T47D (cell line): ENCODE data around the gene NRDC.
"Not testable (repeated sequence)": the region's sequence is repeated elsewhere in the genome, so short reads cannot be mapped to it uniquely, and the experiment has no call there.

Experiments used
- DNase-seq, 2 experiments: peaks; one replicate each; pipeline versions ENCODE4 v3.0.0 to v3.0.0-alpha.2; 2011 to 2012; ENCODE audit warnings: low read depth in 1 of 2, low spot score in 1 of 2
- JUND ChIP-seq: IDR thresholded peaks from 2 replicates; pipeline ENCODE4 v1.6.1; 2012; ENCODE audit warnings: low read depth
- in situ Hi-C: cut with HindIII; loops from 2 replicates; pipeline ENCODE4 v1.10.0; 2016; ENCODE audit warnings: low sequenced_read_pairs, low pct_unique_long_range_greater_than_20kb

Gene NRDC

DNA sequence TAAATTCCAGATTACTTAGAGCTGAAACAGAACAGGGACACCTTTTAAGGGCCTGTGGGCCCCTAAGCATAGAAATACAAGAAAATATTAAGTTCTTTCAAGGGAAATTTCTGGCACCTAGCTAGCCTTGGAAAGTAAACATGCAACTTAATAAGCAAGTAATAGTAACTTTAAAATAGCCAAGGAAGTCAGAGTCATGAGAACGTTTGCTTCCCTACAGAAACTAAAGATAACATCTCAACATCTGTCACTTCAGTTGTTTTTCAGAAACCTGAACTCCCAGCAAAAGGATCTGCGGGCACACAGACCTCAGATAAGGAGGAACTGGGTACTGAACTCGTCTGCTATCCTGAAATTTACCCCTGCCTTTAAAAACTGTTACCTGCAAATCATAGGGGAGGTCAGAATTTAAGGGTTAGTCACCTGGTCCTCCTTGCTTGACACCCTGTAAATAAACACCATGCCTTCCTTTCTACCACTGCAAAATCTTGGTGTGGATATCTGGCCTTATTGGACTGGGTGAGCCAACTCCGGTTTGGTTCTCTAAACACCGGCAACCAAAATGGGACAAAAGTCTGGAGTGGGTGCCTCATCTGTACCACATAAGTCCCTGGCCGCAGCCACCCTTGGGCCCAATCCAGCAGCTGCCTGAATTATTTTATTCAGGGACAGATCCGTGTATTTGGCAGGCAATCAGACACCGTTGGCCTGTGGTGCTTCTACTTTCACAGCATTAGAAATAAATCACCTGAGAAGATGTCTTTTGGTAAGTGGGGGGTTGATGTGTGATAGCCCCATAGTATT is 27.9 kb downstream of the NRDC start:
- no peak for DNase-seq
- no peak for TF ChIP-seq JUND
- in situ Hi-C loops = no loop called here

- in situ Hi-C loops = no loop called here
- no peak for TF ChIP-seq JUND
- DNase-seq = no peak
Observed at GRCh38 chr1:51847294-51847920, 31.1 kb downstream of the NRDC start.

DNA sequence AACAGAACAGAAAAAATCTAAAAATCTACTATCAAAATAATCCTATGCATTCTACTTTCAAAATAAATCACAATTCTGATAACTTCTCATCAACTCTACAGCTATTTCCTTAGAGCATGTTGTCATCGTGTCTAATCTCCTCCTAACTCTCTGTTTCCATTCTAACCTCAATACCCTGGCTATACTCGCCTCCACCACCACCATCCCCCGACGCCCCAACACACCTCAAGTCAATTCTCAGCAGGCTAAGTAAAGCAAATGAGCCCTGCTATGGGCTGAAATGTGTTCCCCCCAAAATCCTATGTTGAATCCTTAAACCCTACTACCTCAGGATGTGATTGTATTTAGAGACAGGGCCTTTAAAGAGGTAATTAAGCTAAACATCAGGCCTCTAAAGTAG is 34.6 kb downstream of the NRDC start:
- in situ Hi-C loops = no loop called here
- DNase-seq = no peak
- no peak for TF ChIP-seq JUND

GRCh38 chr1:51842261-51842660 is 36.3 kb downstream of the NRDC start:
- no peak for TF ChIP-seq JUND
- DNase-seq = peak in 1 of 2 experiments; percentile 23
- in situ Hi-C loops = no loop called here

DNA sequence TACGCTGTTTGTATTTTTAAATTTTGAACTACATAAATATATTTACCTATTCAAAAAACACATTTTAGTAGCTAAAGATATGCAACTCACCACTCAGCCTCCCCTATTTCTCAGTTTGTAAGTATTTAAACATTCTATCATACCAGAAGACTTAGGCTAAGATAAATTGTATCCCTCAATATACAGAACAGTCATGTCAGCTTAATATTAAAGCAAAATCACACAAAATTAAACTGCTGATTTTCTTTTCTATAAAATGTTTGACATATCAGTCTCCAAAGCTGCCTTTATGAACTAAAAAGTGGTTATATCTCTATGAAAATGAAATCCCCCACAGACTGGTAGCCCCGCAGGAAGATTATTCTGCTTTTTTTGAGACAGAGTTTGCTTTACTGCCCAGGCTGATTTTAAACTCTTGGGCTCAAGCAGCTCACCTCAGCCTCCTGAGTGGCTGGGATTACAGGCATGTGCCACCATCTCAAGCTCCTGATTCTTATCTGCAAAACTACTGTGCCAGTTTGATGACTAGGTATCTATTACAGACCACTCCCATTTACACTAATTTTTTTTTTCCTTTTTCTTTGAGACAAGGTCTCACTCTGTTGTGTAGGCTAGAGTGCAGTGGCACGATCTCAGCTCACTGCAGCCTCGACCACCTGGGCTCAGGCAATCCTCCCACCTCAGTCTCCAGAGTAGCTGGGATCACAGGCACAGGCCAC is 37.6 kb downstream of the NRDC start:
- in situ Hi-C loops = no loop called here

GRCh38 chr1:51840182-51840581 is 38.3 kb downstream of the NRDC start:
- DNase-seq = no peak
- no peak for TF ChIP-seq JUND
- in situ Hi-C loops = no loop called here

More for the DNA sequence above, 37.6 kb downstream of the NRDC start:
- TF ChIP-seq JUND = no peak
- DNase-seq = no peak

GRCh38 chr1:51839094-51839493 is 39.4 kb downstream of the NRDC start:
- no peak for TF ChIP-seq JUND
- DNase-seq = no peak
- in situ Hi-C loops = no loop called here

DNA sequence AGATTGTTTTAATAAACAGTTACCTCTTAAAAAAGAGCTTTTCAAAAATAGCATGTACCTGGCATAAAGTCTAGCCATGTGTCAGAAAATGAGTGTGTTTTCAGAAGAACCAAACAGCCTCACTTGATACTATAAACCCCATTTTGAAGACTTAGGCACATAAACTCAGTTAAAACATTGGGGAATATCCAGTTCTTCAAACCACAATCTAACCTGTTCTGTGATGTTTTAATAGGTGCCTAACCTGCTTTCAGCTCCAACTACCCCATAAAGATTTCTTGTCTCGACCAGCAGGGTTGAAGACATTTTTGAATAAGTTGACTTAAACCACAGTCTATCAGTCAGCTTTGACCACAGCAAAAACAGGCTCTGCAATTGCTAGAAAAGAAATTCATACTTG is 41.3 kb downstream of the NRDC start:
- in situ Hi-C loops = no loop called here
- no peak for TF ChIP-seq JUND
- DNase-seq = no peak

DNA sequence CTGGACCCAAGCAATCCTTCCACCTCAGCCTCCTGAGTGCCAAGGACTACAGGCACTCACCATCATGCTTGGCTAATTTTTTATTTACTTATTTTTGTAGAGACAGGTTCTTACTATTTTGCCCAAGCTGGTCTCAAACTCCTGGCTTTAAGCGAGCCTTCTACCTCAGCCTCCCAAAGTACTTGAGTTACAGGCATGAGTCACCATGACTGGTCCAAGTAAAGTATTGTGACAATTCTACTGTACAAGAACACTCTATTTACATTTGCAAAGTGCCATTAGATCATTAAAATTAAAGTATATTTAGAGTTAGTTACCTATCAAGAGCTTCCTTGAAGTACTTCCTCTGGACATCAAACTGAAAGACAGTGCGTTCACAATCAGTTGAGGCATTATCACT is 44.8 kb downstream of the NRDC start:
- TF ChIP-seq JUND = no peak
- DNase-seq = no peak
- in situ Hi-C loops = no loop called here

GRCh38 chr1:51829058-51829457 is 49.5 kb downstream of the NRDC start:
- no peak for TF ChIP-seq JUND
- DNase-seq = no peak
- in situ Hi-C loops = no loop called here

DNA sequence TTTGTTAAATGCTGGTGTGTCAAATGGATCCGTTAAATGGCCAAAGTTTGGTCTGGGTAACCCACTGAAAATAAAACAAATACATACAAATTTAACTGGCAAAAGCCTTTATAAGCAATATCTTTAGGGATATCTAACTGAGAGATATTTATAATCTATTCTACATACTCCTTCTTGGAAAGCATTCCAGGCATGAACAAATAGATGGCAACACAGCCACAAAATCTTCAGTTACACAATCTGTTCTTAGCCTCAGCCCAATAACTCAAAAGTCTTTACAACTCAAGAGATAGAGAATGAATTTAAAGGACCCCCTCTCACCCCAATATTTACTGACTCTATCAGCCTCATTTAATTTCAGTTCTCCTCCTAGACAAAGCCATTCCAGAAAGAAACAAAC is 58.7 kb downstream of the NRDC start:
- DNase-seq = no peak
- no peak for TF ChIP-seq JUND
- in situ Hi-C loops = no loop called here

- in situ Hi-C loops, DNase-seq: not testable (repeated sequence)
Observed at GRCh38 chr1:51819021-51819420, 59.5 kb downstream of the NRDC start.

DNA sequence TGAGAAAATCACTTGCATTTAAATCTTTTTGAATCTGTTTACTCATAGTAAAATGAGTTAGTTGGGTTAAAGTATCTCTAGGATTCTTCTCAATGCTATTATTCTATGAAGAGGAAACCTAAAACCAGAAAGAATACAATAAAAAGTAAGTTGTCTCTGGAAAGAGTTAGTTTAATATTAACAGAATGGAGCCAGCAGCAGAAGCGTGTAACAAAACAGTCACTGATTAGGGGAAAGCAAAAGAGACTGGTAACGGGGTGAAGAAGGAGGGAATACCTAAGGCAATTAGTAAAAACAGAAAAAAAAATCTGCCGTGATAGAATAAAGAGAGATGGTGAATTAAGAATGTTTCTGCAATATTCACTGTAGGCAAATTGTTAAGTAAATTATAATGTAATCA is 60.0 kb downstream of the NRDC start:
- in situ Hi-C loops = no loop called here
- TF ChIP-seq JUND = no peak
- no peak for DNase-seq
